CD14-positive monocyte (primary cell): ENCODE measurements around the gene SECTM1. TPM values are rescaled to one million over a fixed set of nuclear protein-coding genes. Genes with fewer than 3 reads are reported as not detected.

Source experiments
- DNase-seq, 3 donors: peaks; one replicate each; pipeline ENCODE4 v3.0.0-alpha.2; 2011 to 2022
- H2AFZ ChIP-seq: 2 replicates; pipeline ENCODE4 v1.6.0; 2012; ENCODE audit warnings: mild to moderate bottlenecking, low read depth, low read length, inconsistent platforms; ENCODE audit not compliant: insufficient read depth, poor library complexity, severe bottlenecking
- H3K27ac ChIP-seq, 2 donors: 1 replicate in 1 of 2; 2 replicates in 1 of 2; pipeline ENCODE4 v1.5.1; 2012 to 2013; ENCODE audit warnings: low read length in 2 of 2, control low read depth in 1 of 2, inconsistent platforms in 1 of 2, low read depth in 1 of 2, mild to moderate bottlenecking in 1 of 2
- H3K27me3 ChIP-seq, 2 donors: one replicate each; pipeline versions ENCODE4 v1.6.0 to v1.6.1; 2011 to 2013; ENCODE audit warnings: low read length in 2 of 2; ENCODE audit not compliant: control insufficient read depth in 2 of 2, insufficient read depth in 2 of 2
- H3K36me3 ChIP-seq, 2 donors: replicated peaks in 1 of 2; 1 replicate in 1 of 2; 2 replicates in 1 of 2; pipeline versions ENCODE4 v1.5.1 to v1.6.1; 2012 to 2013; ENCODE audit warnings: low read length in 2 of 2, control low read depth in 1 of 2, inconsistent platforms in 1 of 2, mild to moderate bottlenecking in 1 of 2; ENCODE audit not compliant: insufficient read depth in 2 of 2, control insufficient read depth in 1 of 2
- H3K4me1 ChIP-seq, 2 donors: 1 replicate in 1 of 2; 2 replicates in 1 of 2; pipeline versions ENCODE4 v1.5.1 to v1.6.1; 2012 to 2013; ENCODE audit warnings: low read length in 2 of 2, control low read depth in 1 of 2, inconsistent platforms in 1 of 2, mild to moderate bottlenecking in 1 of 2, moderate library complexity in 1 of 2; ENCODE audit not compliant: insufficient read depth in 2 of 2, control insufficient read depth in 1 of 2
- H3K4me2 ChIP-seq: replicated peaks from 2 replicates; pipeline ENCODE3; 2012; ENCODE audit warnings: low read length, moderate library complexity, mild to moderate bottlenecking; ENCODE audit not compliant: poor library complexity, severe bottlenecking; ENCODE audit errors: extremely low read depth
- H3K4me3 ChIP-seq, 3 experiments: fragments of 200-600 bp in 1 of 3; sonication (generic) in 1 of 3; replicated peaks in 1 of 3; 1 replicate in 2 of 3; 2 replicates in 1 of 3; pipeline ENCODE4 v1.5.1; 2011 to 2013; ENCODE audit warnings: low read length in 3 of 3, mild to moderate bottlenecking in 3 of 3, control low read depth in 2 of 3, low read depth in 2 of 3, inconsistent platforms in 1 of 3, moderate library complexity in 1 of 3
- H3K79me2 ChIP-seq: 2 replicates; pipeline ENCODE4 v1.6.0; 2012; ENCODE audit warnings: mild to moderate bottlenecking, control low read depth, inconsistent platforms, low read length, moderate library complexity; ENCODE audit not compliant: insufficient read depth
- H3K9ac ChIP-seq: 2 replicates; pipeline ENCODE4 v1.6.0; 2017; ENCODE audit warnings: low read length, mild to moderate bottlenecking; ENCODE audit not compliant: insufficient read depth, poor library complexity, severe bottlenecking
- H3K9me3 ChIP-seq, 2 donors: replicated peaks in 1 of 2; 1 replicate in 1 of 2; 2 replicates in 1 of 2; pipeline versions ENCODE4 v1.5.1 to v1.6.1; 2012 to 2013; ENCODE audit warnings: low read length in 2 of 2, control low read depth in 1 of 2; ENCODE audit not compliant: control insufficient read depth in 1 of 2, insufficient read depth in 1 of 2
- H4K20me1 ChIP-seq: 2 replicates; pipeline ENCODE4 v1.6.0; 2012; ENCODE audit warnings: mild to moderate bottlenecking, low read length, control low read depth, moderate library complexity; ENCODE audit not compliant: insufficient read depth
- H3K27ac Mint-ChIP-seq, 7 donors: one replicate each; pipeline ENCODE4 v1.8.0; 2020; ENCODE audit warnings: mild to moderate bottlenecking in 7 of 7, mixed read lengths in 7 of 7, moderate library complexity in 6 of 7, inconsistent platforms in 2 of 7
- H3K27me3 Mint-ChIP-seq, 3 donors: one replicate each; pipeline ENCODE4 v1.8.0; 2021 to 2022; ENCODE audit warnings: low read depth in 3 of 3, mild to moderate bottlenecking in 3 of 3, mixed read lengths in 3 of 3, moderate library complexity in 3 of 3, inconsistent platforms in 1 of 3
- H3K36me3 Mint-ChIP-seq, 2 donors: one replicate each; pipeline ENCODE4 v1.8.0; 2020; ENCODE audit warnings: mixed read lengths in 2 of 2, inconsistent platforms in 1 of 2, mild to moderate bottlenecking in 1 of 2
- H3K4me1 Mint-ChIP-seq: one replicate; pipeline ENCODE4 v1.8.0; 2020; ENCODE audit warnings: mild to moderate bottlenecking, mixed read lengths
- H3K4me3 Mint-ChIP-seq, 2 donors: one replicate each; pipeline ENCODE4 v1.8.0; 2020; ENCODE audit warnings: mild to moderate bottlenecking in 2 of 2, mixed read lengths in 2 of 2, moderate library complexity in 1 of 2
- H3K9me3 Mint-ChIP-seq, 7 donors: one replicate each; pipeline ENCODE4 v1.8.0; 2020 to 2022; ENCODE audit warnings: mixed read lengths in 7 of 7, mild to moderate bottlenecking in 6 of 7, moderate library complexity in 6 of 7, inconsistent platforms in 2 of 7
- CTCF ChIP-seq: fragments of 200-600 bp; IDR thresholded peaks from one replicate; pipeline ENCODE4 v1.8.0; 2022; ENCODE audit warnings: antibody characterized with exemption, mild to moderate bottlenecking
- WGBS: methylation state at CpG from one replicate; pipeline ENCODE4 v1.1.5; 2013; ENCODE audit warnings: missing lambda C conversion rate; ENCODE audit not compliant: insufficient coverage; 5-methylcytosine and 5-hydroxymethylcytosine counted together
- intact Hi-C, 2 donors: fragments of 100-400 bp; cut with micrococcal nuclease; formaldehyde crosslinking; loops; one replicate each; pipeline versions ENCODE4 v1.15.0 to v1.15.1; 2023
- polyA plus RNA-seq, 3 donors: library from polyadenylated mRNA; depleted of rRNA in 1 of 3; unstranded in 2 of 3; stranded (reverse) in 1 of 3; fragments of 300-500 nt in 2 of 3; fragments of >200 nt in 1 of 3; fragmentation: Illumina TruSeq in 2 of 3; gene quantifications; 1 replicate in 2 of 3; 2 replicates in 1 of 3; pipeline ENCODE4 v1.2.3, GENCODE V29; 2012 to 2021

The SECTM1 gene
- polyA plus RNA-seq, 3 donors, result 136 to 209 (median 188) TPM

DNA sequence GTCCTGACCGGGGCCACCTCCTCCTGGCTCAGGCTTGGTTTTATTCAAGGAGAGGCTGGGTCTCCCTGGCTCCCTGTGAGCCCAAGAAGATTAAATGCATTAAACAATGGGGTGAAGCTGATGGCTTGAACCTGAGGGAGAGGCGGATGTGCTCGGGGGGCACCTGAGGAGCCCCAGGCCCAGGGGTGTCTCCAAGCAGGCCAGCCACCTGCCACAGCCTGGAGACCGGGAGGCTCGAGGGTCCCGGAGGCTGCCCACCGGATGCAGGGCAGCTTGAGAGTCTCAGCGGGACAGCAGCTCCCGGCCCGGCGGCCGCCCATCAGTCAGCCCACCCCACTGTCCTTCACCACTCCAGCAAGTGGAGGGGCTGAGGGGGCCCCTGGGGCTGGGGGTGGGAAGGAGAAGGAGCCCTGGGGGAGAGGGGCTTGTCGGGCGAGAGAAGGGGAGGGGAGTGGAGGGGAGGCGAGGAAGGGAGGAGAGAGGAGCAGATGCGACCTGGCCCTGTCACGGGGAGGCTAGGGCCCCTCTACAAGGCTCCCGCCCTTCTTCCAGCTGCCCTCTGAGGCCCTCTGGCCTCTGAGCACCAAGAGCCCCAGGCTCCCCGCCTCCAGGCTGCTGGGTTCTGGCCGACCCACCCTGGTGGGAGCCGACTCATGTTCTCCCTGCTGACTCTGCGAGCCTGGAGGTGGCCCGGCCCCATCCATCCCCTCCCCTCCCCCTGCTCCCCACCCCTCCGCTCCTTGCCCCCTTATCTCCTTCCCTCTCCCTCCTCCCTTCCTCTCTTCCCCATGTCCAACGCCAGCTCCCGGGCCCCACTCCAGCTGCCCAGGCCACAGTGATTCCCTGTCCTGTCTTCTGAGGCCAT, 29.4 kb downstream of the SECTM1 start:
- H3K27me3 ChIP-seq, result peaks cover 5 to 40% of the 10 kb centered on the region in 2 donors
- no peak overlapping the region for H2AFZ ChIP-seq
- peaks cover 41 to 71% (median 52%) of the 10 kb centered on the region in 3 donors for H3K27me3 Mint-ChIP-seq
- no peak for DNase-seq
- intact Hi-C loops, result no loop called here
- WGBS, result 75% methylated on average over 15 of the region's 26 CpGs
- no peak overlapping the region for H3K4me3 ChIP-seq
- H3K9me3 Mint-ChIP-seq, result peaks cover 0 to 5% (median 2%) of the 10 kb centered on the region in 7 donors
- TF ChIP-seq CTCF, result no peak
- no peaks in the 10 kb centered on the region for H3K36me3 Mint-ChIP-seq
- peaks cover 20% of the 10 kb centered on the region for H3K4me1 Mint-ChIP-seq
- H3K4me3 Mint-ChIP-seq, result peak overlapping the region in 1 of 2 donors; percentile 35
- no peak overlapping the region for H3K9ac ChIP-seq
- H3K27ac ChIP-seq, result no peak overlapping the region
- no peaks in the 10 kb centered on the region for H3K36me3 ChIP-seq
- peaks cover 0 to 7% of the 10 kb centered on the region in 2 donors for H3K4me1 ChIP-seq
- no peaks in the 10 kb centered on the region for H3K79me2 ChIP-seq
- H3K9me3 ChIP-seq, result no peaks in the 10 kb centered on the region
- peak overlapping the region in 1 of 7 donors; percentile 25 for H3K27ac Mint-ChIP-seq
- no peak overlapping the region for H3K4me2 ChIP-seq
- no peaks in the 10 kb centered on the region for H4K20me1 ChIP-seq

GRCh38 chr17:82302991-82303943, 30.3 kb downstream of the SECTM1 start:
- intact Hi-C loops, result no loop called here
- Mint-ChIP-seq H3K27ac (peak overlapping the region in 2 of 7 donors; percentile 18 to 25), H3K4me1 (peaks cover 29% of the 10 kb centered on the region), H3K4me3 (peak overlapping the region in 1 of 2 donors; percentile 59), H3K36me3 (no peaks in the 10 kb centered on the region), H3K27me3 (peaks cover 37 to 70% (median 50%) of the 10 kb centered on the region in 3 donors), H3K9me3 (peaks cover 0 to 5% (median 2%) of the 10 kb centered on the region in 7 donors)
- Histone ChIP-seq H3K27me3 (peaks cover 5 to 40% of the 10 kb centered on the region in 2 donors), H3K36me3 (no peaks in the 10 kb centered on the region), H2AFZ (no peak overlapping the region), H3K4me3 (no peak overlapping the region), H4K20me1 (no peaks in the 10 kb centered on the region), H3K9ac (peak overlapping the region; percentile 4), H3K79me2 (no peaks in the 10 kb centered on the region), H3K9me3 (no peaks in the 10 kb centered on the region), H3K4me2 (no peak overlapping the region), H3K4me1 (peaks cover 8 to 13% of the 10 kb centered on the region in 2 donors), H3K27ac (no peak overlapping the region)
- no peak for DNase-seq
- WGBS, result 34% methylated on average over 26 of the region's 35 CpGs
- TF ChIP-seq CTCF, result no peak
